Keratinocyte (primary cell): Measurements from ENCODE around the gene COG5. TPM values are rescaled to one million over a fixed set of nuclear protein-coding genes. Genes with fewer than 3 reads are reported as not detected.

Experiments
- DNase-seq: peaks from one replicate; pipeline ENCODE4 v3.0.0-alpha.2; 2011; ENCODE audit warnings: low read depth, missing footprints, low spot score
- FAIRE-seq: peaks from 2 replicates; lab custom pipeline; 2011; peaks lifted over from hg19 to GRCh38; lab: Jason Lieb, UNC
- H2AFZ ChIP-seq: 2 replicates; pipeline ENCODE4 v1.6.0; 2012; ENCODE audit warnings: low read length, control low read depth, inconsistent platforms; ENCODE audit not compliant: control insufficient read depth
- H3K27ac ChIP-seq: 2 replicates; pipeline ENCODE4 v1.5.1; 2011; ENCODE audit warnings: low read length; ENCODE audit not compliant: control insufficient read depth, insufficient read depth
- H3K27me3 ChIP-seq: 3 replicates; pipeline ENCODE4 v1.6.0; 2011; ENCODE audit warnings: low read length; ENCODE audit not compliant: control insufficient read depth, insufficient read depth; ENCODE audit errors: extremely low read depth
- H3K36me3 ChIP-seq, 2 experiments: 2 replicates in 1 of 2; 3 replicates in 1 of 2; pipeline ENCODE4 v1.5.1; 2011; ENCODE audit warnings: low read length in 2 of 2, mild to moderate bottlenecking in 1 of 2; ENCODE audit not compliant: control insufficient read depth in 2 of 2, insufficient read depth in 2 of 2; ENCODE audit errors: extremely low read depth in 1 of 2
- H3K4me1 ChIP-seq: 3 replicates; pipeline ENCODE4 v1.5.1; 2011; ENCODE audit warnings: low read length; ENCODE audit not compliant: control insufficient read depth, insufficient read depth; ENCODE audit errors: extremely low read depth
- H3K4me2 ChIP-seq: 3 replicates; pipeline ENCODE4 v1.6.0; 2011; ENCODE audit warnings: low read depth, low read length; ENCODE audit not compliant: control insufficient read depth, insufficient read depth; ENCODE audit errors: extremely low read depth
- H3K4me3 ChIP-seq, 3 experiments: fragments of 200-600 bp in 1 of 3; sonication (generic) in 1 of 3; 2 replicates in 2 of 3; 3 replicates in 1 of 3; pipeline ENCODE4 v1.5.1; 2011 to 2016; ENCODE audit warnings: low read length in 3 of 3, mild to moderate bottlenecking in 3 of 3, control low read depth in 2 of 3, inconsistent platforms in 1 of 3, low read depth in 1 of 3, mixed read lengths in 1 of 3, mixed run types in 1 of 3, moderate library complexity in 1 of 3; ENCODE audit not compliant: control insufficient read depth in 2 of 3, insufficient read depth in 2 of 3; ENCODE audit errors: extremely low read depth in 1 of 3
- H3K79me2 ChIP-seq: 2 replicates; pipeline ENCODE4 v1.6.0; 2012; ENCODE audit warnings: low read length; ENCODE audit not compliant: control insufficient read depth, insufficient read depth
- H3K9ac ChIP-seq: 3 replicates; pipeline ENCODE4 v1.6.0; 2011; ENCODE audit warnings: low read length; ENCODE audit not compliant: control insufficient read depth, insufficient read depth; ENCODE audit errors: extremely low read depth
- H3K9me1 ChIP-seq: 3 replicates; pipeline ENCODE4 v1.6.0; 2011; ENCODE audit warnings: low read length; ENCODE audit not compliant: control insufficient read depth, insufficient read depth; ENCODE audit errors: extremely low read depth
- H3K9me3 ChIP-seq: 2 replicates; pipeline ENCODE4 v1.5.1; 2012; ENCODE audit warnings: low read depth, low read length; ENCODE audit not compliant: control insufficient read depth
- H4K20me1 ChIP-seq: 3 replicates; pipeline ENCODE4 v1.6.0; 2011; ENCODE audit warnings: low read length; ENCODE audit not compliant: control insufficient read depth, insufficient read depth; ENCODE audit errors: extremely low read depth
- EZH2 ChIP-seq: IDR thresholded peaks from one replicate; pipeline ENCODE4 v1.6.1; 2012; ENCODE audit warnings: inconsistent platforms, mild to moderate bottlenecking, low read length, moderate library complexity
- dilution Hi-C: fragments of 300-500 bp; cut with MboI; formaldehyde crosslinking; loops from one replicate; pipeline ENCODE4 v1.7.0; 2020; ENCODE audit warnings: low sequenced_read_pairs; ENCODE audit not compliant: extremely low pct_ligation_motif_present
- polyA plus RNA-seq, 5 experiments: library from polyadenylated mRNA; depleted of rRNA in 3 of 5; stranded (reverse) in 3 of 5; stranded (forward) in 1 of 5; unstranded in 1 of 5; fragments of >200 nt; gene quantifications; 1 replicate in 1 of 5; 2 replicates in 3 of 5; 3 replicates in 1 of 5; pipeline versions ENCODE4 v1.2.1 to v1.2.3, GENCODE V29; 2011 to 2012; ENCODE audit warnings: missing spikeins in 2 of 5, low read depth in 1 of 5, low replicate concordance in 1 of 5
- TF ChIP-seq, protein P1 (sequence below), 3 experiments: IDR thresholded peaks in 1 of 3; conservative IDR thresholded peaks in 1 of 3; optimal IDR thresholded peaks in 1 of 3; 2 replicates in 2 of 3; 3 replicates in 1 of 3; pipeline versions ENCODE3 to v1.5.1; 2011; ENCODE audit warnings: low read length in 3 of 3, mild to moderate bottlenecking in 3 of 3, moderate library complexity in 2 of 3, control low read depth in 1 of 3, inconsistent platforms in 1 of 3; ENCODE audit not compliant: insufficient read depth in 2 of 3; ENCODE audit errors: extremely low read depth in 1 of 3

COG5 gene
- polyA plus RNA-seq, 1 donor (not counting 4 experiments of a cell fraction or from before 2014, with no cell fraction given): 50.7 TPM

DNA sequence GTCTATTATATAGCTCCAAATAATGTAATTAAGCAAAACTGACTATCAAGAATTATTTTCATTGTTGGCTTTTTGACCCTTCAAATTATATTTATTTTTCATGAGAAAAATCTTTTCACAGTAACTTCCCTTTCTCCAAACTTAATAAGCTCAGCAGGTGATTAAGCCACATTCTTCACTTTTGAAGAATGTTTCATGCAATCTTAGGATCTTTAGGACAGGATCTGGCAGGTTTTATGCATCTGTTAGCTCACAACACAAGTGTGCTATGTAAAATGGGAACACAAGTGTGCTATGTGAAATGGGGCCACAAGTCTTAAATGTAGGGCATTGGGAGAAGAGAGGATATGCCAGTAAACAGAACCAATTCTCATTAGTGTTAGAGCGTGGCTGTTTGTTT is 42.6 kb upstream of the COG5 start:
- no peak for DNase-seq
- no peak overlapping the region for H3K27ac ChIP-seq
- H2AFZ ChIP-seq: no peak overlapping the region
- H3K9me3 ChIP-seq: no peaks in the 10 kb centered on the region
- H3K4me1 ChIP-seq: peaks cover 8% of the 10 kb centered on the region
- no peak overlapping the region for H3K9ac ChIP-seq
- H3K4me2 ChIP-seq: no peak overlapping the region
- no peaks in the 10 kb centered on the region for H3K79me2 ChIP-seq
- H3K27me3 ChIP-seq: no peaks in the 10 kb centered on the region
- H3K9me1 ChIP-seq: no peaks in the 10 kb centered on the region
- TF ChIP-seq, protein P1, sequence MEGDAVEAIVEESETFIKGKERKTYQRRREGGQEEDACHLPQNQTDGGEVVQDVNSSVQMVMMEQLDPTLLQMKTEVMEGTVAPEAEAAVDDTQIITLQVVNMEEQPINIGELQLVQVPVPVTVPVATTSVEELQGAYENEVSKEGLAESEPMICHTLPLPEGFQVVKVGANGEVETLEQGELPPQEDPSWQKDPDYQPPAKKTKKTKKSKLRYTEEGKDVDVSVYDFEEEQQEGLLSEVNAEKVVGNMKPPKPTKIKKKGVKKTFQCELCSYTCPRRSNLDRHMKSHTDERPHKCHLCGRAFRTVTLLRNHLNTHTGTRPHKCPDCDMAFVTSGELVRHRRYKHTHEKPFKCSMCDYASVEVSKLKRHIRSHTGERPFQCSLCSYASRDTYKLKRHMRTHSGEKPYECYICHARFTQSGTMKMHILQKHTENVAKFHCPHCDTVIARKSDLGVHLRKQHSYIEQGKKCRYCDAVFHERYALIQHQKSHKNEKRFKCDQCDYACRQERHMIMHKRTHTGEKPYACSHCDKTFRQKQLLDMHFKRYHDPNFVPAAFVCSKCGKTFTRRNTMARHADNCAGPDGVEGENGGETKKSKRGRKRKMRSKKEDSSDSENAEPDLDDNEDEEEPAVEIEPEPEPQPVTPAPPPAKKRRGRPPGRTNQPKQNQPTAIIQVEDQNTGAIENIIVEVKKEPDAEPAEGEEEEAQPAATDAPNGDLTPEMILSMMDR (optimal IDR thresholded peaks at IDR 0.05 in 1 of 3, IDR thresholded peaks at IDR 0.05 in 1 of 3, conservative IDR thresholded peaks at IDR 0.05 in 1 of 3; ENCODE audit: extremely low read depth in 1 of 3, insufficient read depth in 2 of 3, low read length in 3 of 3): no peak
- TF ChIP-seq EZH2: no peak
- peak; percentile 55 for FAIRE-seq
- H3K4me3 ChIP-seq: no peak overlapping the region
- H3K36me3 ChIP-seq: peaks cover 0 to 3% of the 10 kb centered on the region in 2 experiments
- no peaks in the 10 kb centered on the region for H4K20me1 ChIP-seq
- dilution Hi-C loops: no loop called here

DNA sequence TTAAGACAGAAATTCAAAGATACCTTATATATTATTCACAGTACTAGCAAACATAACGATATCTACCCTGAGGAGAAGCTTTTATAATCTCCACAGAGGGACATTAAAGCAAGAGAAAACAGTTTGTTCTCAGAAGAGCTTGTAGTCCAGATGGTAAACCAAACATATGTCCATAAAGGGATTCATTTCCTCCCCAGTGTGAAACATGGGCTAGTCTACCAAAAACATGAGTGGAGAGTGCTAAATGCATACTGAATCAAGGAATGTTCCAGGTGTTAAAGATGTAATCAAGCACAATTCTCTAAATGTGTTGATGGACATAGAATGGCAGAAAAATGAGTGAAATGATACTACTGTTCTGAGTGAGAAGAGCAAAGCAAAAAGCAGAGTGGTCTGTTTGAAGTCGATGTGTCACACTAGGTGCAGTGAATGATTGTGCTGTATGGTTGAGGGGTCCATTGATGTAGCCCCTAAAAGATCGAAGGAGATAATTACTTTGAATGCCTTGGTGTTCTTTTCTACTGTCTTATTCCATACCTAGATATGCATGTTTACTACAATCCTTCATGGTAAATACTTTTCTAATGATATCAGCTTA is 41.6 kb upstream of the COG5 start:
- H3K36me3 ChIP-seq: peaks cover 4 to 6% of the 10 kb centered on the region in 2 experiments
- no peak overlapping the region for H2AFZ ChIP-seq
- H3K4me1 ChIP-seq: peaks cover 8% of the 10 kb centered on the region
- H3K9me3 ChIP-seq: no peaks in the 10 kb centered on the region
- peak; percentile 41 for FAIRE-seq
- no peak overlapping the region for H3K9ac ChIP-seq
- no peaks in the 10 kb centered on the region for H3K79me2 ChIP-seq
- dilution Hi-C loops: no loop called here
- DNase-seq: no peak
- H3K9me1 ChIP-seq: no peaks in the 10 kb centered on the region
- H3K4me2 ChIP-seq: no peak overlapping the region
- TF ChIP-seq, protein P1 (optimal IDR thresholded peaks at IDR 0.05 in 1 of 3, IDR thresholded peaks at IDR 0.05 in 1 of 3, conservative IDR thresholded peaks at IDR 0.05 in 1 of 3; ENCODE audit: extremely low read depth in 1 of 3, insufficient read depth in 2 of 3, low read length in 3 of 3): no peak
- no peak for TF ChIP-seq EZH2
- H3K27me3 ChIP-seq: no peaks in the 10 kb centered on the region
- H4K20me1 ChIP-seq: no peaks in the 10 kb centered on the region
- no peak overlapping the region for H3K27ac ChIP-seq
- H3K4me3 ChIP-seq: no peak overlapping the region
